HG02763 (cell line): ENCODE measurements around the gene KCNMB3.
"Not testable (repeated sequence)": the region's sequence is repeated elsewhere in the genome, so short reads cannot be mapped to it uniquely, and the experiment has no call there.

Experiments used
- ATAC-seq: cut with Tn5 transposase; IDR thresholded peaks from one replicate; pipeline ENCODE4 v1.9.1; 2021; ENCODE audit warnings: mild to moderate bottlenecking, moderate library complexity; ENCODE audit not compliant: unreplicated experiment

Gene KCNMB3

DNA sequence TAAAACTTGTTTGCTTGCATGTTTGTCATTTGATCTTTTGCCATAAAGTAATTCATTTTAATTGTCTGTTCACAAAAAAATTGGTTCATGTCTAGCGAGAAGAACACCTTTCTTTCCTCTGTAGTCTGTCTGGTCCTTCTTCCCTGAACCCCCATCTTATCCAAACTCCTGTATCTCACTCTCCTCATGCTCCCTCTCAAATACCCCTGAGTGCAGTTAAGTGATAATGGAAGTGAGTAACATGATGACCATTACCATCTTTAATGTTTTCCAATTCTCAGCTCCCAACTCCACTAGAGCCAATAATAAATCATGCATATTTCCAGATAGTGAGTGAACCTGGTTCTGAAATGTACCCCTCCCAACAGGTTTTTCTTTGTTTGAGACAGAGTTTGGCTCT is 14.2 kb upstream of the KCNMB3 start:
- ATAC-seq: no peak

DNA sequence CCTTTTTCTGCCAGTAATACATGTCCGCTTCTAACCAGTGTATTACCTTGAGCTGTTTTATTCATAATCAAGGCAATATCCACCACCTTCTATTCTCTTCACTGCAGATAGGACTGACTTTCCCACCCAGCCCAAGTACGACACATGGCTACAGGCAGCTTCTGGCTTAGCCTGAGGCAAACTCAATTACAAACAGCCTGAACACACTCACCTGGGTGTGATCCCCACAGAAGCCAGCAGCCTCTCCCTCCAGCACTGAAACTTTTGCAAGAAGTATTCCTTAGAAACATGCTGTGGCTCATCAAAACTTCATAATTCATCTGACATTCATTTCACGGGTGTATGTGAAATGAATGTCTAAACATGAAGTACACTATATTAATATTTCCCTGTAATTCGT is 13.5 kb upstream of the KCNMB3 start:
- no peak for ATAC-seq

DNA sequence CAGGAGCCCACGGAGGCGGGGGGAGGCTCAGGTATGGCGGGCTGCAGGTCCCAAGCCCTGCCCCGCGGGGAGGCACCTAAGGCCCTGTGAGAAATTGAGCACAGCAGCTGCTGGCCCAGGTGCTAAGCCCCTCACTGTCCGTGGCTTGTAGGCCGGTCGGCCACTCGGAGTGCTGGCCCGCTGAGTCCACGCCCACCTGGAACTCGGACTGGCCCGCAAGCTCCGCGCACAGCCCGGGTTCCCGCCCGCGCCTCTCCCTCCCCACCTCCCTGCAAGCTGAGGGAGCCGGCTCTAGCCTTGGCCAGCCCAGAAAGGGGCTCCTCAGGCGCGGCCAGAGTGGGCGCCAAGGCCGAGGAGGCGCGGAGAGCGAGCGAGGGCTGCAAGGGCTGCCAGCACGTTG is 12.2 kb upstream of the KCNMB3 start:
- no peak for ATAC-seq

DNA sequence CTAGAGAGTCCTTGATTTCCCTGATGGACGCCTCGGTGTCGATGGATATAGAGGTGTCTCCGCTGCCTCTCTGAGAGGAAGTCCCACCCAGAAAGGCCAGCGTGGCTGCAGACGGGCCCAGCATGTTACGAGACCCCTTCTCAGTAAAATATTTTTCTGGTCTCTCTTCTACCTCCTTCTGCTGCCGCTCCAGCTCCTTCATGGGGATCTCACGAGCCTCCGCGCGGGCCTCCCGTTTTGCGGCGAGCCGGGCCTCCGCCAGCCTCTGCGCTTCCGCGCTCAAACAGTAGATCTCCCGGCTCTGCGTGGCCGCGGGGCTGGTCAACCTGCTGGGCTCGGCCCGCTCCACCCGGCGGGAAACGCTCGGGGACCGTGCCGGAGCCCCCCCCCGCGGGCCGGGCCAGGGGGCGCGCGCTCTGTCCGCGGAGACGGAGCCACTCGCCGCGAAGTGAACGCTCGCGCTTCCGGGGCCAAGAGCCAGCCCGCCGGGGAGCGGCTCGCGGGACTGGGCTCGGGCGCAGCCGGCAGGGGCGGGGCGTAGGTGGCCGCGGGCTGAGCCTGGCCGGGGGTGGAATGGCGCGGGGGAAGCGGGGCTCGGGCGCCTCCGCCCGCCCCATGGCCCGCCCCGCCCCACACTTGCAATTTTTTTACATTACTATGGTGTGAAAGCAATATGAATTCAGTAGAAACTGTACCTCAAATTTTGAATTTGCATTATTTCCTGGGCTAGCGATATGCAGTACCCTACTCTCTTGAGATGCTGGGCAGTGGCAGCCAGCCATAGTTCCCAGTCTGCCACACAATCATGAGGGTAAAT is 10.2 kb upstream of the KCNMB3 start:
- ATAC-seq: peak; percentile 86

DNA sequence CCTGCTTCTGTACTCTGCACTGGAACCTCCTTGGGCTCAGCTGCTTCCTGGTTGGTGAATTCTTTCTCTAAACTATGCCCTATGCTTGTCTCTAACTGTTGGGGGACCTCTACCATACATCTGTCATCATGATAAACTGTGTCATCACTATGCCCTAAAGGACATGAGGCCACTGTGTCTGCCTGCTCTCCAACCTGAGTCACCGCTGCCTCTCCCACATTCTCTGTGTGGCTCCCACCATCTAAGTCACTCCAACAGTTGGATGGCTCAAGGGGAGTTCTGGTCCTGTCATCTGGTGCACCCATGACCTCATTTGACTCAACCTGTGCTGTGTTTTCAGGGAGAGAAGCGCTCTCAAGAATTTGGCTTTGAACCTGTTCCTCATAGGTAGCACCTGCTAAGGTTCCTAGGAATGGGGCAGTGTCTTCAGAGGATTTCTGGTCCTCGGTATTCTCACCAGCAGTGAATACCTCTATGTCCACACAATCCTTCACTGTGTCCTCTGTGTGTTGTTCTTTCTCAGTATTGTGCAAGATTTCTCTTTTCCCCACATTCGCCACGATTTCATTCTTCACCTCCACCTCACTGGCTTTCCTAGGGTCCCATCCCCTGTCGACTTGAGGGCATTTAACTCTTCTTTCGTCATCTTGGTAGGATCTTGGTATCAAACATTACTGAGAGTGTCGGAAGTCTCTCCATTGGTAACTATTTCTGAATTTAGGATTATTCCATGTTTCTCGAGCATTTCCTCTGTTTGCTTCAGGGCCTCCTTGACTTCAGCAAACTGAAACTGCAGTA is 9.2 kb upstream of the KCNMB3 start:
- ATAC-seq: not testable (repeated sequence)

DNA sequence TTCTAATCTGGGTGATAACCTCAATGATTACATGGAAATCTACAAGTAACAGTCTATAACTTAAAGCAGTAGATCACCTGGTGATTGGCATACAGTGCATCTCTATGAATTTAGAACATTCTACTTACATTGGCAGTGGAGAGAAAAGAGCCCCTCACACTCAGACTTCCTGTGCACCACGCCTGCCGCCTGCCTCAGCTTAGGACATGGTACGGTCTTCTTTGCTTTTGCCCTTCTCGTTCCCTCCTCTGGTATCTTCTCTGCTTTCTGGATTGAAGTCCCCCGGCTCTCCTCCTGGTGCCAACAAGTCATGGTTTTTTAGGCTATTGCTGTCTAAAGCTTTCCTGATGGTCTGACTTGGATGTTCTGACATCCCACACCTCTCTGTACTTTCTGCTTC is 7.9 kb upstream of the KCNMB3 start:
- ATAC-seq: no peak

DNA sequence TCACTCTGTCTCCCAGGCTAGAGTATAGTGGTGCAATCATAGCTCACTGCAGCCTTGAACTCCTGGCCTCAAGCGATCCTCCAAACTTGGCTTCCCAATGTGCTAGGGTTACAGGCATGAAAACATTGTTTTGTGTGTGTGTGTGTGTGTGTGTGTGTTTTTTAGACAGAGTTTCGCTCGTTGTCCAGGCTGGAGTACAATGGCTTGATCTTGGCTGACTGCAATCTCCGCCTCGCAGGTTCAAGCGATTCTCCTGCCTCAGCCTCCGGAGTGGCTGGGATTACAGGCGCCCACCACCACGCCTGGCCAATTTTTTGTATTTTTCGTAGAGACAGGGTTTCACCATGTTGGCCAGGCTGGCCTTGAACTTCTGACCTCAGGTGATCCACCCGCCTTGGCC is 6.8 kb upstream of the KCNMB3 start:
- not testable (repeated sequence) for ATAC-seq

DNA sequence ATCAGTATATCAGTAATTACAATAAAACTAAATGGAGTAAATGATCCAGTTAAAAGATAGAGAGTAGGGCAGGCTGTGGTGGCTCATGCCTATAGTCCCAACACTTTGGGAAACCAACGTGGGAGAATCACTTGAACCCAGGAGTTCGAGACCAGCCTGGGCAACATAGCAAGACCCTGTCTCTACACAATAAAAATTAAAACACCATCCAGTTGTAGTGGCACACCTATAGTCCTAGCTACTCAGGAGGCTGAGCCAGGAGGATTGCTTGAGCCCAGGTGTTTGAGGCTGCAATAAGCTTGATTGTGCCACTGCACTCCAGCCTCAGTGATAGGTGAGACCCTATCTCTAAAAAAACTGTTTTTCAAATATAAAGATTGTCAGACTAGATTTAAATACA is 5.9 kb upstream of the KCNMB3 start:
- ATAC-seq: no peak

DNA sequence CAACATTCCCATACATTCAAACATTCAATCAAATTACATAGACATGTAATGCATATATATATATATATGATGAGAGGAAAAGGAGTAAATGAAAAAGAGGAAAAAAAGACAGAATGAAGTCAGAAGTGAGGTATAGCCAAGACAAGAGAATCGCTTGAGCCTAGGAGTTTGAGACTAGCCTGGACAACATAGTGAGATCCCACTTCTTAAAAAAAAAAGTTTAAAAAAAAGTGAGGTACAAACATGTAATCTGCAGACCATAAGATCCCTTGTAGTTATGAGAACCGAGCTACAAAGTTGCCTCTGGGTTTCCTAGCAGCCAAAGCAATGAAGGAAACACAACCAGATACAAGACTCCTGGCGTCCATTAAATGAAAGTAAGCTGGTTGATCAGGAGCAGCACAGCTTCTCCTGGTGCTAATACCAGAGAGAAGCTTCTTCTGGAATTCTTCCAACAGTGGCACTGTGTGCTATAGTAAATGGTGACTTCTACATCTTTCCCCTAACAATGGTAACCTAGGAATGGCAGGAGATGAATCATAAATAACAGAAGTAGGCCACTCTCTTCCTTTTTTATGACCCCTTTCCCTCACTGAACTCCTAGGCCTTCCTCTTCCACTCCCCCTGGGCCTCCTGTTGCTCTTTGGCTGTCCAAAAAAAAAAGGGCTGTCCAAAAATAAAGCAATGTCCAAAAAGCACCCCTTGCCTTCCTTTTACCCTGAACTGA is 3.5 kb downstream of the KCNMB3 start:
- no peak for ATAC-seq

DNA sequence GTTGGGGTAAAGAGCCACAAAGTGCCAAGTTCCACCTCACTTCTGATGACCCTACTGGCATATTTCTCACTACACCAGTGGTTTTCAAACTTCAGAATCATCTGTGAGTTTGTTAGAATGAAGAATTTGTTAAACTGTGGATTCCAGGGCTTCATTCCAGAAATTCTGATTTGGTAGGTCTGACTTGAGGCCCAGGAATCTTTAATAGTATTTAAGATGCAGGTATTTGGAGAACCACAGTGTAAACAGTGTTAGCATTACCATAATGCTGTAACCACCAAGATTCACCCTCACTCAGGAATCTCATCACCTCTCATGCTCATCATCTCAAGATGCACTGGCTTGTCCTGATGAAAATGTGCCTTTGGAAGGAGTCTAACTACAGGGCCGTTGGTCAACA is 6.0 kb downstream of the KCNMB3 start:
- ATAC-seq: no peak

DNA sequence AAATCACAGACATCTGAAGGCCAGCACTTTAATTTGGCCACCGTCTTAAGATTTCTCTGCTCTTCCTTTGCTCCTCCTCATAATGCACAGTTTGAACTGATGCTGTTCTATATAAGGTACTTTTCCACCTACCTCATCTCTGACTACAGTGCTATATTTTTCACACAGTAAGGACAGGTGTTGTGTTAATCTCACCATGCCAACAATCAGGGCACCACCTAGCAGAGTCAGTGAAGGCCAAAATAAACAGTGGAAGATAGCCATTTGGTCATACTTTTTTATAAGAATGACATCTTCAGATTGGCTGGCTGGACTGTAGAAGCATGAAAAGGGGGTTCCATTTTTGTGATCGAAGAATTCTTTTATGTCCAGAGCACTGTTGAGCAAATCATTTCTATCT is 8.1 kb downstream of the KCNMB3 start:
- ATAC-seq: not testable (repeated sequence)

DNA sequence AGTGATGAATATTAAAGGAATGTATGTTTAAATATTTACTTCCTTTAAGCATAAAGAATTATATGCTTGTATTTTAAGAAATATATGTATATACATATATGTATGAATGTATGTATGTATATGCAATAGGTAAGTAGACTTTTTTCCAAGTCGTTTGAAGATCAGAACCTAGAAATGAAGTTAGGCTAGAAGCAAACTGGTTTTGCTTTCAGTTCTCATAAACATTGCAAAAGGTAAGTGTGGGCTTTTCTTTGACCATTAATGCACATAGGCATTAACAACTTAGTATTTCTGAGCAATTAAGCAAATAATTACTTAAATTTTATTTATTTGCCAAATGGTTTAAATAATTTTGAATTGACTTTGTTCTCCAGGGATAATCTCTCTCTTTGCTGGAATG is 10.6 kb downstream of the KCNMB3 start:
- not testable (repeated sequence) for ATAC-seq

DNA sequence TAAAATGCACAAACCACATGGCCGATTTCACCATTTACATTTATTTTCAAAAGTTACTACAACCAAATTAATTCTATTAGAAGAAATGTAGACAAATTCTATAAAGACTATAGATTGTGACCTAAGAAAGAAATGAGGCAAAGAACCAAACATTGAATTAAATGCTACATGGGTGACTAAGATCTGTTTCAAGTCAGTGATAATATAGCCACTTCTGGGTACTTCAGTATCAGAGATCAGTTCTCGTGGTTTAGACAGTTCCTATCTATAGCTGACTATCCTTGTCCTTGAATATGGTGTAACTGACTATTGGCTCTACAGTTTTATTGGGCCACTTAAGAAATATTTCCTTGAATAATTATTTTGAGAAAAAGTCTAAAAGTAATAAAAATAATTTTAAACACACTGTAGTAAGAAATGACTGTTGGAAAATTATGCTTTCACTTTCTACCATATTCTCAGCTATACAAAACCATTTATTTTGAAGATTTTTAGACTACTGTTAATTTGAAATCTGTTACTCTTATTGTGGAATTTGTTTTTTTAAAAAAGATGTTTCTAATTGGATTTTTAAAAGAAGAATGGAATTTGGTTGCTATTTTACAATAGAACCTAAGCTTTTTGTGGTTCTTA is 14.1 kb downstream of the KCNMB3 start:
- peak; percentile 63 for ATAC-seq

DNA sequence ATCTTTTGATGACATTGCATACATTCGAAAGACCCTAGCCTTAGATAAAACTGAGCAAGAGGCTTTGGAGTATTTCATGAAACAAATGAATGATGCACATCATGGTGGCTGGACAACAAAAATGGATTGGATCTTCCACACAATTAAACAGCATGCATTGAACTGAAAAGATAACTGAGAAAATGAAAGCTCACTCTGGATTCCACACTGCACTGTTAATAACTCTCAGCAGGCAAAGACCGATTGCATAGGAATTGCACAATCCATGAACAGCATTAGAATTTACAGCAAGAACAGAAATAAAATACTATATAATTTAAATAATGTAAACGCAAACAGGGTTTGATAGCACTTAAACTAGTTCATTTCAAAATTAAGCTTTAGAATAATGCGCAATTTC is 16.7 kb downstream of the KCNMB3 start:
- no peak for ATAC-seq

DNA sequence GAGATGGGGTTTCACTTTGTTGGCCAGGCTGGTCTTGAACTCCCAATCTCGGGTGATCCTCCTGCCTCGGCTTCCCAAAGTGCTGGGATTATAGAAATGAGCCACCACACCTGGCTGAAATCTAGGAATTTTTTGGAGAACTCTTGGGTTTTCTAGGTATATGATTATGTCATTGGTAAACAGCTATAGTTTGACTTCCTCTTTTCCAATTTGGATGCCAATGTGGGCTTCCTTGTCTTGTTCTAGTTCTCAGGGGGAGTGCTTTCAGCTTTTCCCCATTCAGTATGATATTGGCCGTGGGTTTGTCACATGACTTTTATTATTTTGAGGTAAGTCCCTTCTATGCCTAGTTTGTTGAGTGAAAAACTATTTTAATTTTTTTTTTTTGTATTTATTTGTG is 17.9 kb downstream of the KCNMB3 start:
- no peak for ATAC-seq

DNA sequence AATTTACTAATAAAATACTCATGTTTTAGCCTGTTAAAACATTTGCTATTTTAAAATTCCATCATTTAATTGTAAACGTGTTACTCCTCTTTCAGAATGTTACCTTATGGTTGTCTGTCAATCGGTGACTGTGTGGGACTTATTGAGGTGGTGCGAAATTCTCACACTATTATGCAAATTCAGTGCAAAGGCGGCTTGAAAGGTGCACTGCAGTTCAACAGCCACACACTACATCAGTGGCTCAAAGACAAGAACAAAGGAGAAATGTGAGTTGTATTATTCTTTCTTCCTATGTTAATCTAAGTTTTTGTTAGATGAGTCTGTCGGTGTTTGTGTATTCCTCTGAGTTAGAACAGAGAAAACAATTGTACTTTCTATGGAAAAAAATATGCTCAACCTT is 21.7 kb downstream of the KCNMB3 start:
- ATAC-seq: no peak

DNA sequence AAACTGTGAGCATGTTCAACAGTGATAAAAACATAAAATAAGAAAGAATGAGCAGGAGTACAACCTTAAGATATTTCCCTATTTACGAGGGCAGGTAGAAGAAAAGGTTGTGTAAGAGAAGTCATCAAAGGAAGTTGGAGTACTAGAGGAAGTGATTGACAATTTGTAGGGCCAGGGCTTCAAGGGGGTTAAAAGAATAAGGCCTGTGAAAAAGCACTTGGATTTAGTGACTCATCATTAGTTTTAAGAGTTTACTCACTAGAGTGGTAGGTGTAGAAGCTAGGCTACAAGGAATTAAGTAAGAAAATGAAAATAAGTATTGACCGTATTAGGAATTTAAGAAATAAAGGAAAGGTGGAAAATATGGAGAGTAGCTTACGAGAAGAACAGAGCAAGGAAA is 23.6 kb downstream of the KCNMB3 start:
- ATAC-seq: no peak

DNA sequence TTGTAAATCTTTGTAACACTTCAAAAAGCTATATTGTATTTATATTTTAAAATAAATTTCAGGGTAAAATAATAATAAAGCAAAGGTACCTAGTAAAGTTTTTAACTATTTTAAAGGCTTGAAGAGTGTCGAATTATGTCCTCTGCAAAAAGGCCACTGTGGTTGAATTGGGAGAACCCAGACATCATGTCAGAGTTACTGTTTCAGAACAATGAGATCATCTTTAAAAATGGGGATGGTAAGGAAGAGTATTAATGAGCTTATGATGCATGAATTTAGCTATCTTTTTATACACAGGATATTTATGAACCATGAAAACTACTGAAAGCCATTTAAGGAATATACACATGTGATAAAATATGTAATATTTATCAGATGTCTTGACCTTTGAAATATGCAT is 26.3 kb downstream of the KCNMB3 start:
- no peak for ATAC-seq

DNA sequence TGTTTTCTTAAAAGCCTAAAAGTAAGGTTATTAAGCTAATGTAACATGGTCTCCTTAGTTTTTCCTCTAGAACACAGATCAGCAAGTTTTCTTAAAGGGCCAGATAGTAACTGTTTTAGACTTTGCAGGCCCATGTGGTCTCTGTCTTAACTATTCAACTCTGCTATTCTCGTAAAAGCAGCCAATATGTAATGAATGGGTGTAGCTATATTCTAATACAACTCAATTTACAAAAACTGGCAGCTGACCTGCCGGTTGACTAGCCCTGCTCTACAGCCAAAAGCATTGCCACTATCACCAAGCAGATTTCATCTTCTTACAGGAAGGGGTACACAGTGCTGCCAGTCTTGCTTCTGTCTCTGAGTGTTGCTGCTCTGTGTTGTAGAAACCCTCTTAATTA is 27.4 kb downstream of the KCNMB3 start:
- no peak for ATAC-seq

DNA sequence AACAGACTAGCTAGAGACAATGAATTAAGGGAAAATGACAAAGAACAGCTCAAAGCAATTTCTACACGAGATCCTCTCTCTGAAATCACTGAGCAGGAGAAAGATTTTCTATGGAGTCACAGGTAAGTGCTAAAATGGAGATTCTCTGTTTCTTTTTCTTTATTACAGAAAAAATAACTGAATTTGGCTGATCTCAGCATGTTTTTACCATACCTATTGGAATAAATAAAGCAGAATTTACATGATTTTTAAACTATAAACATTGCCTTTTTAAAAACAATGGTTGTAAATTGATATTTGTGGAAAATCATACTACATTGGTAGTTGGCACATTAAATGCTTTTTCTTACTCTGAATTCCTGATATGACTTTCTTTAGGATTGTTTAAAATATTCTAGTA is 32.7 kb downstream of the KCNMB3 start:
- ATAC-seq: not testable (repeated sequence)

DNA sequence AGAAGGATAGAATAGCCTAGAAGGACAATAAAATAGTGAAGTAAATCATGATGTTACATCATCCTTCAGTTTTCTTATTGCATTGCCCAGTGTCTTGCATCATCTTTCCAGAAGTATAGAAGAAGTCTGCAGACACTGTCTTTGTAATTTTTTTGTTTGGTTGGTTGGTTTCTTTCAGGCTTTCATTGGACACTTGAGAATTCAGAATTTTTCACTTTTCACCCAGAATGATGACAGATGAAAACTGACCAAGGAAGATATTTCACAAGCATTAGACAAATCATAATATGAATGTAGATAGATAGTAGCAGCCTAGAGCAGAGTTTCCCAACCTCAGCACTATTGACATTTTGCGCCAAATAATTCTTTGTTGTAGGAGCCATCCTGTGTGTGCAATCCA is 35.4 kb downstream of the KCNMB3 start:
- ATAC-seq: not testable (repeated sequence)
